MM.1S (cell line): ENCODE measurements around the gene PPM1M.

Experiments used
- CTCF ChIP-seq: fragments of 300-600 bp; sonication (generic); IDR thresholded peaks from 2 replicates; pipeline ENCODE4 v1.5.1; 2016; ENCODE audit warnings: antibody characterized with exemption, low read length, mixed read lengths
- EZH2phosphoT487 ChIP-seq: fragments of 300-600 bp; sonication (generic); IDR thresholded peaks from 2 replicates; pipeline ENCODE4 v1.6.1; 2018; ENCODE audit warnings: antibody characterized with exemption, low read length

GRCh38 chr3:52242039-52242438 is 3.5 kb upstream of the PPM1M start:
- no peak for TF ChIP-seq CTCF
- no peak for TF ChIP-seq EZH2phosphoT487
